Lower lobe of right lung (tissue), 2 donors: Measurements from ENCODE around the gene HOOK1. TPM values are rescaled to one million over a fixed set of nuclear protein-coding genes. Genes with fewer than 3 reads are reported as not detected.
"Not testable (repeated sequence)": the region's sequence is repeated elsewhere in the genome, so short reads cannot be mapped to it uniquely, and the experiment has no call there.

Source experiments
- ATAC-seq, 2 donors: fragments of 200-7000 bp; cut with Tn5 transposase; one replicate each; pipeline ENCODE4 v1.9.1; 2020 to 2022; ENCODE audit warnings: mild to moderate bottlenecking in 2 of 2, moderate library complexity in 2 of 2
- DNase-seq: peaks from one replicate; pipeline ENCODE4 v3.0.0-alpha.2; 2020
- H3K27ac ChIP-seq: fragments of 200-600 bp; one replicate; pipeline ENCODE4 v1.8.0; 2022
- H3K27me3 ChIP-seq: fragments of 200-600 bp; one replicate; pipeline ENCODE4 v1.8.0; 2022; ENCODE audit warnings: low read depth
- H3K36me3 ChIP-seq: fragments of 200-600 bp; one replicate; pipeline ENCODE4 v1.8.0; 2022; ENCODE audit warnings: mild to moderate bottlenecking
- H3K4me1 ChIP-seq: fragments of 200-600 bp; one replicate; pipeline ENCODE4 v1.8.0; 2022
- H3K4me3 ChIP-seq: fragments of 200-600 bp; one replicate; pipeline ENCODE4 v1.8.0; 2022; ENCODE audit warnings: mild to moderate bottlenecking
- H3K9me3 ChIP-seq: fragments of 200-600 bp; one replicate; pipeline ENCODE4 v1.8.0; 2022
- CTCF ChIP-seq: fragments of 200-600 bp; IDR thresholded peaks from one replicate; pipeline ENCODE4 v1.8.0; 2022; ENCODE audit warnings: antibody characterized with exemption, mild to moderate bottlenecking
- intact Hi-C: fragments of 100-400 bp; cut with DNase I; formaldehyde crosslinking; loops from one replicate; pipeline ENCODE4 v1.11.0; 2022
- total RNA-seq: library from RNA; stranded (reverse); fragmentation: NEBNext Ultra II Directional; extraction: Animal tissue kit (Norgen Biotek cat#: 25700); gene quantifications from one replicate; pipeline ENCODE4 v1.2.1, GENCODE V29; 2021
- donor health status: DM: no; HTN: yes; CAD: no; lungs with severe emphysema.

HOOK1 gene
- total RNA-seq, 1 donor from 2014 or later = 14.7 TPM

- no peak for TF ChIP-seq CTCF
- ATAC-seq = no peak
- H3K27ac ChIP-seq = no peak overlapping the region
These were observed 103.0 kb downstream of the HOOK1 start for GRCh38 chr1:59917785-59918180.

GRCh38 chr1:59919746-59920145 lies 105.0 kb downstream of the HOOK1 start:
- H3K27ac ChIP-seq = no peak overlapping the region
- no peaks in the 10 kb centered on the region for H3K36me3 ChIP-seq
- H3K4me1 ChIP-seq = no peaks in the 10 kb centered on the region
- intact Hi-C loops = no loop called here
- ATAC-seq (no peak), DNase-seq (no peak)
- no peaks in the 10 kb centered on the region for H3K9me3 ChIP-seq
- no peak overlapping the region for H3K4me3 ChIP-seq
- no peaks in the 10 kb centered on the region for H3K27me3 ChIP-seq
- TF ChIP-seq CTCF = no peak

More at GRCh38 chr1:59917785-59918180, 103.0 kb downstream of the HOOK1 start:
- intact Hi-C loops = no loop called here
- no peak for DNase-seq
- Histone ChIP-seq H3K4me1 (no peaks in the 10 kb centered on the region), H3K36me3 (no peaks in the 10 kb centered on the region), H3K4me3 (no peak overlapping the region), H3K27me3 (no peaks in the 10 kb centered on the region), H3K9me3 (no peaks in the 10 kb centered on the region)

- H3K27ac ChIP-seq, intact Hi-C loops, DNase-seq, H3K4me3 ChIP-seq, H3K27me3 ChIP-seq, H3K4me1 ChIP-seq, ATAC-seq, H3K9me3 ChIP-seq, H3K36me3 ChIP-seq: not testable (repeated sequence)
These were observed 106.6 kb downstream of the HOOK1 start for GRCh38 chr1:59921258-59921899.

GRCh38 chr1:59924653-59925052 lies 109.9 kb downstream of the HOOK1 start:
- Histone ChIP-seq H3K9me3 (no peaks in the 10 kb centered on the region), H3K4me3 (no peak overlapping the region), H3K27me3 (peaks cover 18% of the 10 kb centered on the region), H3K4me1 (peaks cover 5% of the 10 kb centered on the region), H3K36me3 (no peaks in the 10 kb centered on the region), H3K27ac (no peak overlapping the region)
- intact Hi-C loops = no loop called here
- DNase-seq (no peak), ATAC-seq (no peak)
- TF ChIP-seq CTCF = no peak

Other genes starting within 250 kb of the HOOK1 start
- gene CYP2J2, start 111.8 kb downstream of the HOOK1 start, total RNA-seq = 2.7 TPM